ENCODE data around the gene PARP12. TPM values are rescaled to one million over a fixed set of nuclear protein-coding genes. Genes with fewer than 3 reads are reported as not detected.
A peak's percentile ranks its signal among the peaks of the same experiment; 100 is the strongest.

PARP12 gene
- total and polyA plus RNA-seq, 10 of the 15 experiments (the other 5 are each of a cell fraction or from before 2014, with no cell fraction given): 0.98 to 51.8 (median 18.0) TPM

- in situ Hi-C loops (cut with MboI): no loop called here
- DNase-seq (ENCODE audit: low read depth, low spot score): no peak
- Histone ChIP-seq H2AFZ (ENCODE audit: control insufficient read depth, low read depth, low read length) (no peak overlapping the region), H3K4me1 (ENCODE audit: control insufficient read depth, insufficient read depth, low read length) (peaks cover 15% of the 10 kb centered on the region), H3K36me3 (ENCODE audit: control insufficient read depth in 2 of 2, insufficient read depth in 2 of 2, low read length in 1 of 2) (no peaks in the 10 kb centered on the region), H3K9me3 (replicated peaks; ENCODE audit: control insufficient read depth, insufficient read depth, low read length) (no peaks in the 10 kb centered on the region), H3K27me3 (replicated peaks in 1 of 2; ENCODE audit: control insufficient read depth in 2 of 2, insufficient read depth in 2 of 2, low read length in 1 of 2) (peaks cover 0 to 9% of the 10 kb centered on the region in 2 experiments; a peak in 2 of 4 replicates), H3K4me2 (ENCODE audit: control insufficient read depth, insufficient read depth) (no peak overlapping the region; the same call in none of the 2 replicates), H3K27ac (ENCODE audit: control insufficient read depth, insufficient read depth) (no peak overlapping the region), H3K9ac (ENCODE audit: control insufficient read depth, insufficient read depth, low read length) (no peak overlapping the region), H3K79me2 (ENCODE audit: control insufficient read depth, insufficient read depth, low read length) (no peaks in the 10 kb centered on the region), H3K4me3 (no peak overlapping the region), H4K20me1 (ENCODE audit: control insufficient read depth, insufficient read depth) (no peaks in the 10 kb centered on the region)
- intact Hi-C loops (cut with micrococcal nuclease; ENCODE audit: unreplicated experiment): no loop called here
- ChIA-PET SMC1A (ENCODE audit: uncharacterized antibody, unreplicated experiment) (interaction anchor here (1.4 kb wide), 1 partner anchor 49 kb away, joined by 3 read pairs; no protein-coding TSS in a partner anchor), CTCF (no interaction called here), RAD21 (ENCODE audit: unreplicated experiment) (interaction anchor here (1.3 kb wide), 1 partner anchor 21 kb away, joined by 3 read pairs; the partner anchor contains the start of gene PARP12), POLR2A (no interaction called here)
- no TSS peak for BruUV-seq (replicated peaks)
- FAIRE-seq: no peak
- ATAC-seq: peak; percentile 38
- WGBS (ENCODE audit: insufficient coverage, insufficient replicate concordance, low lambda C conversion rate, missing lambda C conversion rate): 28% methylated on average over 4 of the region's 4 CpGs
- TF ChIP-seq TBL1XR1 (IDR thresholded peaks at IDR 0.05; ENCODE audit: low read depth, low read length): no peak
- TF ChIP-seq MEF2B (IDR thresholded peaks at IDR 0.05; ENCODE audit: partially characterized antibody, poor library complexity, severe bottlenecking): no peak
- TF ChIP-seq ZBED1 (IDR thresholded peaks at IDR 0.05; ENCODE audit: borderline replicate concordance): no peak
- no peak for TF ChIP-seq NR2C1 (IDR thresholded peaks at IDR 0.05)
- no peak for TF ChIP-seq MXI1 (IDR thresholded peaks at IDR 0.05; ENCODE audit: low read depth, low read length)
- no peak for TF ChIP-seq RELA (IDR thresholded peaks at IDR 0.05; ENCODE audit: borderline replicate concordance, partially characterized antibody)
- TF ChIP-seq MAX (IDR thresholded peaks at IDR 0.05; ENCODE audit: low read depth, low read length): no peak
- TF ChIP-seq RAD51 (IDR thresholded peaks at IDR 0.05): no peak
- TF ChIP-seq EGR1 (IDR thresholded peaks at IDR 0.05; ENCODE audit: borderline replicate concordance in 1 of 2, low read depth in 2 of 2, low read length in 2 of 2): no peak
- TF ChIP-seq TARDBP (IDR thresholded peaks at IDR 0.05; ENCODE audit: borderline replicate concordance): no peak
- TF ChIP-seq NRF1 (conservative IDR thresholded peaks at IDR 0.05; ENCODE audit: low read depth, low read length): no peak
- no peak for TF ChIP-seq MTA2 (IDR thresholded peaks at IDR 0.05; ENCODE audit: low read depth)
- TF ChIP-seq KLF5 (IDR thresholded peaks at IDR 0.05; ENCODE audit: partially characterized antibody): no peak
- TF ChIP-seq CTCF (IDR thresholded peaks at IDR 0.05 in 2 of 3, conservative IDR thresholded peaks at IDR 0.05 in 1 of 3; ENCODE audit: control insufficient read depth in 2 of 3, extremely low read depth in 1 of 3, insufficient read depth in 1 of 3, low read depth in 3 of 3, low read length in 3 of 3): no peak
- TF ChIP-seq ZNF384 (IDR thresholded peaks at IDR 0.05; ENCODE audit: borderline replicate concordance, low read depth, low read length): no peak
- no peak for TF ChIP-seq ATF3 (IDR thresholded peaks at IDR 0.05; ENCODE audit: borderline replicate concordance, extremely low read depth, low read depth, low read length)
- no peak for TF ChIP-seq ESRRA (IDR thresholded peaks at IDR 0.05; ENCODE audit: low read length)
- no peak for TF ChIP-seq BRCA1 (IDR thresholded peaks at IDR 0.05; ENCODE audit: low read depth, low read length)
These were observed 21.4 kb upstream of the PARP12 start for GRCh38 chr7:140084142-140084655.
